GM19455 (cell line): Measurements from ENCODE around the gene RAD17.
"Not testable (repeated sequence)": the region's sequence is repeated elsewhere in the genome, so short reads cannot be mapped to it uniquely, and the experiment has no call there.

ENCODE experiments used
- ATAC-seq: cut with Tn5 transposase; IDR thresholded peaks from one replicate; pipeline ENCODE4 v1.9.1; 2021; ENCODE audit not compliant: unreplicated experiment

Gene RAD17, protein sequence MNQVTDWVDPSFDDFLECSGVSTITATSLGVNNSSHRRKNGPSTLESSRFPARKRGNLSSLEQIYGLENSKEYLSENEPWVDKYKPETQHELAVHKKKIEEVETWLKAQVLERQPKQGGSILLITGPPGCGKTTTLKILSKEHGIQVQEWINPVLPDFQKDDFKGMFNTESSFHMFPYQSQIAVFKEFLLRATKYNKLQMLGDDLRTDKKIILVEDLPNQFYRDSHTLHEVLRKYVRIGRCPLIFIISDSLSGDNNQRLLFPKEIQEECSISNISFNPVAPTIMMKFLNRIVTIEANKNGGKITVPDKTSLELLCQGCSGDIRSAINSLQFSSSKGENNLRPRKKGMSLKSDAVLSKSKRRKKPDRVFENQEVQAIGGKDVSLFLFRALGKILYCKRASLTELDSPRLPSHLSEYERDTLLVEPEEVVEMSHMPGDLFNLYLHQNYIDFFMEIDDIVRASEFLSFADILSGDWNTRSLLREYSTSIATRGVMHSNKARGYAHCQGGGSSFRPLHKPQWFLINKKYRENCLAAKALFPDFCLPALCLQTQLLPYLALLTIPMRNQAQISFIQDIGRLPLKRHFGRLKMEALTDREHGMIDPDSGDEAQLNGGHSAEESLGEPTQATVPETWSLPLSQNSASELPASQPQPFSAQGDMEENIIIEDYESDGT

GRCh38 chr5:69369340-69370121 is at the start of gene RAD17, which contains the start of the genes AK6 and TAF9:
RAD17 (plus strand) TSS chr5:69369818; CDS start chr5:69372209, 2,391 bp downstream.
AK6 (minus strand) TSS chr5:69369520; CDS start chr5:69369490, 30 bp downstream.
TAF9 (minus strand) TSS chr5:69369520; CDS start chr5:69365737, 3,783 bp downstream.
- ATAC-seq, result peak; percentile 94

- no peak for ATAC-seq
Observed at GRCh38 chr5:69326365-69326764, 43.3 kb upstream of the RAD17 start.

DNA sequence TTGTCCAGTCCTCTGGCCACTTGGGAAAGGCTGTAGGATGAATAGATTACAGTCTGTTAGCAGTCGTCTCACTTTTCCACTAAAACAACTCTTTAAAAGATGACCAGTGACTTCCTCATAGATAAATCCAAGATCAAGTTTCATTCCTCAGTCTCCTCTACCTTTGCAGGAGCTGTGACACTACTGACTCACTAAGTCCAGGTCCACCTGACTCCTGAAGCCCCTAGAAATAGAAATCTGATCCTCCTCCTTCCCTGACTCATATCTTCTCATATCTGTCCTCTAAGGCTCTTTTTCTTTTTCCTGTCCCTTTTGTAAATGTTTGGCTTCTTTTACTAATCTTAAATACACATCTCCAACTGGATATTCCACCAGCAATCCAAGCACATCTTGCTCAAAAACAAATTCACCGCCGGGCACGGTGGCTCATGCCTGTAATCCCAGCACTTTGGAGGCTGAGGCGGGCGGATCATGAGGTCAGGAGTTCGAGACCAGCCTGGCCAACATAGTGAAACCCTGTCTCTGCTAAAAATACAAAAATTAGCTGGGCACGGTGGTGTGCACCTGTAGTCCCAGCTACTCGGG is 39.6 kb upstream of the RAD17 start:
- no peak for ATAC-seq

- ATAC-seq, result no peak
Observed at GRCh38 chr5:69331528-69332445, 37.8 kb upstream of the RAD17 start.

- not testable (repeated sequence) for ATAC-seq
Observed at GRCh38 chr5:69333668-69334315, 35.8 kb upstream of the RAD17 start.

DNA sequence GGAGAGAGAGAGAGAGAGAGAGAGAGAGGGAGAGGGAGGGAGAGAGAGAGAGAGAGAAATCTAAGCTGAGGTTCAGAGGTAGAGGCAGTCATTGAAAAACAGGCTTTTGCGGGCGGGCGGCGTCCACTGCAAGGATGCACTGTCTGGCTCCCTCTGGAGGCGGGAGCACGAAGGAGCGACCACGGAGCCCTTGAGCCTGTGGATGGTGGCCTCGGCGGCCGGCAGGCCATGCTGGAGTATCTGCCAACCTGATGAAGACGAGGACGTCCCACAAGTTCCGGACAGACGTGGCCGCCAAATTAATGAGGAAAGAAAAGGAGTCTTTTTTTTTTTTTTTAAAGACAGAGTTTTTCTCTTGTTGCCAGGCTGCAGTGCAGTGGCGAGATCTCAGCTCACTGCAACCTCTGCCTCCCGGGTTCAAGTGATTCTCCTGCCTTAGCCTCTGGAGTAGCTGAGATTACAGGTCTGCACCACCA is 34.8 kb upstream of the RAD17 start:
- peak; percentile 58 for ATAC-seq

DNA sequence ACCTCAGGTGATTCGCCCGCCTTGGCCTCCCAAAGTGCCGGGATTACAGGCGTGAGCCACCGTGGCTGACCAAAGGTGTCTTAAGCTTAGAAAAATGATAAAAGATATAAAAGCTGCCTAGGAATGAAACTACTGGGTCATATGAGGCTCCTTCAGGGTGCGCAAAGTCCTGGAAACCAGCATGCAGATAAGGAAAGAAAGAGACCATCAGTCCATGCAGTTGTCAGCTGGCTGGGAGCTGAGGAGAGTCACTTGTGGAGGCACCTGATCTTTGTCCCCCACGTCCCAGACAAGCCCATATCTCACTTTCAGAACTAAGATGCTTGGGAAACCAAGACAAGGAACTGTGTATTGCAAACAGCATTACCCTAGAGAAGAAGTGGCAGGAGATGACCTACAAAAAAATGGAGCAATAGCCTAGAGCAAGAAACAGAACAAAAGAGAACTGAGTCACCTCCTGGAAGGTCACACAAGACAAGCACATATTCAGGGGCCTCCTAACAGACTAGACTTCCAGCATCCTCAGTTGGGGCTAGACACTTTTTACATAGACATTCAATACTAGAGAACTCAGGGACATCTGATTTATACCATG is 34.2 kb upstream of the RAD17 start:
- no peak for ATAC-seq

GRCh38 chr5:69341520-69342161 is 28.0 kb upstream of the RAD17 start:
- no peak for ATAC-seq

- no peak for ATAC-seq
Observed at GRCh38 chr5:69343083-69343482, 26.5 kb upstream of the RAD17 start.

DNA sequence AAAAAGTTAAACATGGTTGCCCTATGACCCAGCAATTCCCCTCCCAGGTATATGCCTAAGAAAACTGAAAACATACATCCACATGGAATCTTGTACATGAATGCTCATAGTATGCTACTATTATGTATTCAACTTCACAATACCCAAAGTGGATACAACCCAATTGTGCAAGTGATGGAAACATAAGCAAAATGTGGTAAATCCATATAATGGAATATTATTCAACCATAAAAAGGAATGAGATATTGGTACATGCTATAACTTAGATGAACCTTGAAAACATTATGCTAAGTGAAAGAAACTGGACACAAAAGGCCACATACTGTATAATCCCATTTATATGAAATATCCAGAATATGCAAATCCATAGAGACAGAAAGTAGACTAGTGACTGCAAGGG is 19.0 kb upstream of the RAD17 start:
- no peak for ATAC-seq

DNA sequence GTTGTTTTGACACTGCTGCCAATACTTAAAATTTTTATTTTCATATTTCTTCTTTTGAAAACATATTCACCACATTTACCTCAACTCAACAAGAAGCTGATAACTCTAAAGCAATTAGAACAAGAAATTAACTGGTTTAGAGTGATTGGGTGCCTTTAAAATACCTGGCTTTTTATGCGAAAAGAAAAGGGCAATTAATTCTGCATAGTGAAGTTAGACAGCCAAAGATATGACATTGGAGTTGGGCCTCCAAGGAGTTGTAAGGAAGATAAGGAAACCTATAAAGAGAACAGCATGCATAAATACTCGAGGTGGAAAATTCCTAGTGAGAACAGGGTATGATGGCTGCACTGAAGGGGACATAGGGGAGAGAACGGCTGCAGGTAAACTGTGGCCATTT is 9.9 kb upstream of the RAD17 start:
- no peak for ATAC-seq

DNA sequence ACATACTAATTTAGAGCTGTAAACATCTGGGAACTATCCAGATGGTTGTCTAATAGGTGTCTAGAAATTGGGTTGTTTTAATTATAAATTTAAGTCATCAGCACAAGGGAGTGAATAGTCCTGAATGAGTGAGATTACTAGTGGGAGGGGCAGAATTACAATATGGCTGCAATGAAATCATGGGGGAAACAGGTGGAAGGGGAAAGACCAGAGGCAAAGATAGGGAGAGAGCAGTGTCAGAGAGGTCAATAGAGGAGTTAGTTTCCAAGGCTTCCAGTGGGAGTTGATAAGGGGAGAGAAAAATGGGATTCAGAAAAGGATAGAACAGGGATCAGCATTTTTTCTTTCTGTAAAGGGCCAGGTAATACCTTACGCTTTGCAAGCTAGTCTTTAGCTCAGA is 9.2 kb upstream of the RAD17 start:
- no peak for ATAC-seq

- no peak for ATAC-seq
Observed at GRCh38 chr5:69364414-69364813, 5.2 kb upstream of the RAD17 start.

DNA sequence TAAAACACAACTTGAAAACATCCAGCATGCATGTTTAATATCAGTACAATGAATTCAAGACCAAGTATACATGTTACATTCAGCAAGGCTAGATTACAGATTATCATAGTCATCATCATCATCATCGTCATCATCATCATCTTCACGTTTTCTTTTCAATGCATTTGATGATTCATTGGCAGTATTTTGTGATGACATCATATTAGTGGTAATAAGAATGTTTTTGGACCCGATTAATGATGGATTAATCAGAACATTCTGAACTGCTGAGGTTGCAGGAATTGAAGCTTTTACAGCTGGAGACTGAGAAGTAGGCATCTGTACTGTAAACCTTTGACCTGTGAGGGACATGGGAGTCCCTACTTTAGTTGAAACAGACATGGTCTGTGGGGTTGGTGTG is 4.8 kb upstream of the RAD17 start:
- no peak for ATAC-seq

DNA sequence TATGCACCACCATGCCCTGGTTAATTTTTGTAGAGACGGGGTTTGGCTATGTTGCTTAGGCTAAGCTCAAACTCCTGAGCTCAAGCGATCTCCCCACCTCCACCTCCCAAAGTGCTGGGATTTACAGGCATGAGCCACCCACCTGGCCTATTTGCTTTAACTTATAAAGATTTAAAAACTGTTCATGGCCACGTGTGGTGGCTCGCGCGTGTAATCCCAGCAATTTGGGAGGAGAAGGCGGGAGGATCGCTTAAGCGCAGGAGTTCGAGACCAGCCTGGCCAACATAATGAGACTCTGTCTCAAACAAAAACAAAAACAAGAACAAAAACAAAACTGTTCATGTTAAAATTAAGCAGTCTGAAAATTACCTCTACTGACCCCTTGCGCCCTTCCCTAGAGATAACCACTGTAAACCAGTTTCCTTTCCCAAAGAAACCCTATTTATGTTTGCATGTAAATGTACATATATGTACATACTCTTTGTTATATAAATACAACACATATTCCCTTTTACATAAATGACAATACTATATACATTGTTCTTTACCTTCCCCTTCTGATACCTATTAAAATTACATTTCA is 1.8 kb upstream of the RAD17 start:
- no peak for ATAC-seq

- peak; percentile 37 for ATAC-seq
Observed at GRCh38 chr5:69368458-69369339, 919 bp upstream of the RAD17 start.

DNA sequence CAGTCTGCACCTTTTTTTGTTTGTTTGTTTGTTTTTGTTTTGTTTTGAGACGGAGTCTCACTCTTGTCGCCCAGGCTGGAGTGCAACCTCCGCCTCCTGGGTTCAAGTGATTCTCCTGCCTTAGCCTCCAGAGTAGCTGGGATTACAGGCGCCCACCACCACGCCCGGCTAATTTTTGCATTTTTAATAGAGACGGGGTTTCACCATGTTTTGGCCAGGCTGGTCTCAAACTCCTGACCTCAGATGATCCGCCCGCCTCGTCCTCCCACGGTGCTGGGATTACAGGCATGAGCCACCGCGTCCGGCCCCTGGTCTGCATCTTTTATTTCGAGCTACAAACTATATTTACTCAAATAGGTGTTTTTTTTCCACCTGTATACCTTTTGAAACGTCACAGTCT is 717 bp downstream of the RAD17 start:
- ATAC-seq, result not testable (repeated sequence)
